Measurements from ENCODE around the gene ZNF865.

Gene ZNF865

DNA sequence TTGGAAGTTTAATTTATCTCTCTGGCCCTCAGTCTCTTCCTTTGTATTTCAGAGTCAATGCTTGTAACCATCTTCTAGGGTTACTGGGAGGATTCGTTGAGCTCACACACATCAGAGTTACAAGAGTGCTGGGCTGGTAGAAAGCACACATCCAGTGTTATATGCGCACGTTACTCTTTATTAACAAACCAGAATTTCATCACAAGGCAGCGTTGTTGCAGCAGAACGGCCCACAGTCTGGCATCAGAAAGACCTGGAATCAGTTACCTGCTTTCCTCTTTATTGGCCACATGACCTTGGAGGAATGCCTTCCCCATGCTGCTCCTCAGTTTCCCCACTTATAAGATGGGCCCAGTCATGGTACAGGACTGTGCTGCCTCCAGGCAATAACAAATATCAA, 3.9 kb downstream of the ZNF865 start:
- DNase-seq: no peak

DNA sequence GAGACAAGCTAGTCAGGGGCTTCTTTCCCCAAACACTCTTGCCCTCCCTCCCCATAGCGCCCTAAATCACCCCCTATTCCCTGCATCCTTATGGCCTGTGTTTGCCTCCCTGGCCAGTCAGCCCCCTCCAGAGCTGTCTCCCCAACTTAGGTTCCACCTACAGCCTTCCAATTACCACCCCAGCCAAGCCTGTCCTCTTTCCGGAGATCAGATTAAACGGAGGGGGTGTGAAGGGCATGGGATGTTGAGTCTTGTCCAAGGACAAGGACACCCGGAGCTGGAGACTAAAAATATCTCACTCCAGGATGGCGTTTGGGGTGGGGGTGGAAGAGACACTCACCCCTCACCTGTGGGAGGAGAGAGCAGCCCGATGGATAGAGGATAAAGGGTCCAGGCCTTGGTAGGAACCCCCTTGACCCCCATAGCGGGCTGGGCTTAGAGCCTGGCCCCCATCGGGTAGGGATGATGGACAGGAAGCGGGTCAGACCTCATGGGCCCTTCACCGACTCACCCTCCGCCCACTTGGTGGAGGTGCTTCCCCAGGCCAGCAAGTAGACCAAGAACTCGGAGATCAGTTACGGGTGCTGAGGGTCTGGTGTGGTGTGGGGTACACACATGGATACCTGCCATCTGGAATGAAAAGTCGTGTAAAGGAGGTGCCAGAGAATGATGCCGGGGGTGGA, 6.0 kb downstream of the ZNF865 start:
- no peak for DNase-seq

DNA sequence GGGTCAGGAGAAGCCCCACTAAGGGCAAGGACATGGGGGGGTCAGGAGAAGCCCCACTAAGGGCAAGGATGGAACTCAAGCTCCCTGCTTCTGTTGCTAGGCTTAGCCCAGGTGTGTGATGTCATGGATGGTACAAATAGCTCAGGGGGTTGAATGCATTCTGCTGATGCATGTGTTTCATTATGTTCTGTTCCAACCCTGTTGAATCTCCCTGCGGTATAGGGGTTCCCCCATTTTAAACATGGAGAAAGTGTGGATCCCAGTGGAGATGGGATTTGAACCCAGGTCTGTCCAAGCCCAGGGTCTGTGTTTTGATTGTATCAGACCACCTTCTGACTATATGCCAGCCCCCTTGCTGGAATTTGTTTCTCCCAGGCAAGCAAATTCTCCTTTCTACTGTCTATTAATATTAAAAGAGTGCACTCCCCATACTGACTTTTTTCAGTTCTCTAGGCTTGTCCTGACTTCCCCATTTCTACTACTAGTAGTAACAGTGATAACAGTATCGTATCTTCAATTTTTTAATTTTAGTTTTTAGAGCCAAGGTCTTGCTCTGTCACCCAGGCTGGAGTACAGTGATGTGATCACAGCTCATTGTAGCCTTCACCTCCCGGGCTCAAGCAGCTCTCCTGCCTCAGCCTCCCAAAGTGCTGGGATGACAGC, 6.7 kb downstream of the ZNF865 start:
- no peak for DNase-seq

DNA sequence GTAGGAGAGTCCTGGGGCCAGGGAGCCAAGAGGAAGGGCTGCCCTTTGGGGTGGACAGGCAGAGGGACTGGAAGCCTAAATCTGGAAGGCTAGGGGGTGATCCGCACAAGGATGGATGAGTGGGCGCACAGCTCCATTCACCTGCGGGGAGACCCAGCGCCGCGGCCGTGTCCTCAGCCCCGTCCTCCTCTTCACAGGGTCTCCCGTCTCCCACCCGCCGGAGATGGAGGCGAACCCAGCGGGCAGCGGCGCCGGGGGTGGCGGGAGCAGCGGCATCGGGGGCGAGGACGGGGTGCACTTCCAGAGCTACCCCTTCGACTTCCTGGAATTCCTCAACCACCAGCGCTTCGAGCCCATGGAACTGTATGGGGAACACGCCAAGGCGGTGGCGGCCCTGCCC, 7.9 kb downstream of the ZNF865 start:
- DNase-seq: no peak

DNA sequence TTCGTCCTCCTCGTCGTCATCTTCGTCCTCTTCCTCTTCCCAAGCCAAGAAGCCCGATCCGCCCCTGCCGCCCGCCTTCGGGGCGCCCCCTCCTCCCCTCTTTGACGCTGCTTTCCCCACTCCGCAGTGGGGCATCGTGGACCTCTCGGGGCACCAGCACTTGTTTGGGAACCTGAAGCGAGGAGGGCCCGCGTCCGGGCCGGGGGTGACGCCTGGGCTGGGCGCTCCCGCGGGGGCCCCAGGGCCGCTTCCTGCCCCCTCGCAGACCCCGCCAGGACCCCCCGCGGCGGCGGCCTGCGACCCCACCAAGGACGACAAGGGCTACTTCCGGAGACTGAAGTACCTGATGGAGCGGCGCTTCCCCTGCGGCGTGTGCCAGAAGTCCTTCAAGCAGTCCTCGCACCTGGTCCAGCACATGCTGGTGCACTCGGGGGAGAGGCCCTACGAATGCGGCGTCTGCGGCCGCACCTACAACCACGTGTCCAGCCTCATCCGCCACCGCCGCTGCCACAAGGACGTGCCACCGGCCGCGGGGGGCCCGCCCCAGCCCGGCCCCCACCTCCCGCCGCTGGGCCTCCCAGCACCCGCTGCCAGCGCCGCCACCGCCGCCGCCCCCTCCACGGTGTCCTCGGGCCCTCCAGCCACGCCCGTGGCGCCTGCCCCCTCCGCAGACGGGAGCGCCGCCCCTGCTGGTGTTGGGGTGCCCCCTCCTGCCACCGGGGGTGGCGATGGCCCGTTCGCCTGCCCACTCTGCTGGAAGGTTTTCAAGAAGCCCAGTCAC, 8.7 kb downstream of the ZNF865 start:
- DNase-seq: no peak

DNA sequence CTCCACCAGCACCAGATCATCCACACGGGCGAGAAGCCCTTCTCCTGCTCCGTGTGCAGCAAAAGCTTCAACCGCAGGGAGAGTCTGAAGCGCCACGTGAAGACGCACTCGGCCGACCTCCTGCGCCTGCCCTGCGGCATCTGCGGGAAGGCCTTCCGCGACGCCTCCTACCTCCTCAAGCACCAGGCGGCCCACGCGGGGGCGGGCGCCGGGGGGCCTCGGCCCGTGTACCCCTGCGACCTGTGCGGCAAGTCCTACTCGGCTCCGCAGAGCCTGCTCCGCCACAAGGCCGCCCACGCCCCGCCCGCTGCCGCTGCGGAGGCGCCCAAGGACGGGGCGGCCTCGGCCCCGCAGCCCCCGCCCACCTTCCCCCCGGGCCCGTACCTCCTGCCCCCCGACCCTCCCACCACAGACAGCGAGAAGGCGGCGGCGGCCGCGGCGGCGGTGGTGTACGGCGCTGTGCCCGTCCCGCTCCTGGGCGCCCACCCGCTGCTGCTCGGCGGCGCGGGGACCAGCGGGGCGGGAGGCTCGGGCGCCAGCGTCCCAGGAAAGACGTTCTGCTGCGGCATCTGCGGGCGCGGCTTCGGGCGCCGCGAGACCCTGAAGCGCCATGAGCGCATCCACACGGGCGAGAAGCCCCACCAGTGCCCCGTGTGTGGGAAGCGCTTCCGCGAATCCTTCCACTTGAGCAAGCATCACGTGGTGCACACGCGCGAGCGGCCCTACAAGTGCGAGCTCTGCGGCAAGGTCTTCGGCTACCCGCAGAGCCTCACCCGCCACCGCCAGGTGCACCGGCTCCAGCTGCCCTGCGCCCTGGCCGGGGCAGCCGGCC, 9.5 kb downstream of the ZNF865 start:
- DNase-seq: no peak

DNA sequence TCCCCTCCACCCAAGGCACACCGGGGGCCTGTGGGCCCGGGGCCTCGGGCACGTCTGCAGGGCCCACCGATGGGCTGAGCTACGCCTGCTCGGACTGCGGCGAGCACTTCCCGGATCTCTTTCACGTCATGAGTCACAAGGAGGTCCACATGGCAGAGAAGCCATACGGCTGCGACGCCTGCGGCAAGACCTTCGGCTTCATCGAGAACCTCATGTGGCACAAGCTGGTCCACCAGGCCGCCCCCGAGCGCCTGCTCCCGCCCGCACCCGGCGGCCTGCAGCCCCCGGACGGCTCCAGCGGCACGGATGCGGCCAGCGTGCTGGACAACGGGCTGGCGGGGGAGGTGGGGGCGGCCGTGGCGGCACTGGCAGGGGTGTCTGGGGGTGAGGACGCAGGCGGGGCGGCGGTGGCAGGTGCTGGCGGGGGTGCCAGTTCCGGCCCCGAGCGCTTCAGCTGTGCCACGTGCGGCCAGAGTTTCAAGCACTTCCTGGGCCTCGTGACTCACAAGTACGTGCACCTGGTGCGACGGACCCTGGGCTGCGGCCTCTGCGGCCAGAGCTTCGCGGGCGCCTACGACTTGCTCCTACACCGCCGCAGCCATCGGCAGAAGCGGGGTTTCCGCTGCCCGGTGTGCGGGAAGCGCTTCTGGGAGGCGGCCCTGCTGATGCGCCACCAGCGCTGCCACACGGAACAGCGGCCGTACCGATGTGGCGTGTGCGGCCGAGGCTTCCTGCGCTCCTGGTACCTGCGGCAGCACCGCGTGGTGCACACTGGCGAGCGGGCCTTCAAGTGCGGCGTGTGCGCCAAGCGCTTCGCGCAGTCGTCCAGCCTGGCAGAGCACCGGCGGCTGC, 10.3 kb downstream of the ZNF865 start:
- DNase-seq: no peak

DNA sequence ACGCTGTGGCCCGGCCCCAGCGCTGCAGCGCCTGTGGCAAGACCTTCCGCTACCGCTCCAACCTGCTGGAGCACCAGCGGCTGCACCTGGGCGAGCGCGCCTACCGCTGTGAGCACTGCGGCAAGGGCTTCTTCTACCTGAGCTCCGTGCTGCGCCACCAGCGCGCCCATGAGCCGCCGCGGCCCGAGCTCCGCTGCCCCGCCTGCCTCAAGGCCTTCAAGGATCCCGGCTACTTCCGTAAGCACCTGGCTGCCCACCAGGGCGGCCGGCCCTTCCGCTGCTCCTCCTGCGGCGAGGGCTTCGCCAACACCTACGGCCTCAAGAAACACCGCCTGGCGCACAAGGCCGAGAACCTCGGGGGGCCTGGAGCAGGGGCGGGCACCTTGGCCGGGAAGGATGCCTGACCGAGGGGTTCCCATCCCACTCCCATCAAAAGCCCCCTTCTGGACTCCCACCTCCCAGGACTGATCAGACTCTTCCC, 11.0 kb downstream of the ZNF865 start:
- no peak for DNase-seq

DNA sequence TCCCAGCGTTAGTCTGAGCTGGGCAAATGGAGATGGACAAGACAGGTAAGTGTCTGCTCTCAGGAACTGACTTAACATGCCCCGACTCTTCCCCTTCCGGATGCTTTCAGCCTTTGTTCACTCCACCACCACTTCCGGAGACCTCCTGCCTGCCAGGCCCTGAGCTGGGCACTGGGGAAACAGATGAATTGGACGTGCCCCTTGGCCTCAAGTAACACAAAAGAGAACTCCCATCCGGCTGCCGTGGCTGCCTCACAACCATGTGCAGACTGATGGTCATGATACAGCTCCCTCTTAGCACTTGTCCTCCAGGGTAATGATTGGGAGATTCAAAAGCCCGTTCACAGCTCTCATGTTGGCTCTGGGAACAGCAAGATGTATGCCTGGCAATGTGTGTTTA, 12.0 kb downstream of the ZNF865 start:
- no peak for DNase-seq

DNA sequence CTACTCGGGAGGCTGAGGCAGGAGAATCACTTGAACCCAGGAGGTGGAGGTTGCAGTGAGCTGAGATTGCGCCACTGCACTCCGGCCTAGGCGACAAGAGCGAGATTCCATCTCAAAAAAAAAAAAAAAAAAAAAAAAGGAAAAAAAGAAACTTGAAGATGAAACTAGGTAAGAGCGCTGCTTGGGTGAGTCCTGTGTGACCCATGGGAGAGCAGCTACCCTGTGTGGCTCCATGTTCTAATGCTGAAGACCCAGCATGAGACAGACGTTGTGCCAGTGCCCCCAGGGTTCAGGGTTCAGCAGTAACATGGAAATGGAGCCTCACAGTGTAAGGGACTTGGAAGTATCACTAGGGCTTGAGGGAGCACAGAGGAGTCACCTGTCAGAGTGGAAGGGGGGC, 13.0 kb downstream of the ZNF865 start:
- no peak for DNase-seq

DNA sequence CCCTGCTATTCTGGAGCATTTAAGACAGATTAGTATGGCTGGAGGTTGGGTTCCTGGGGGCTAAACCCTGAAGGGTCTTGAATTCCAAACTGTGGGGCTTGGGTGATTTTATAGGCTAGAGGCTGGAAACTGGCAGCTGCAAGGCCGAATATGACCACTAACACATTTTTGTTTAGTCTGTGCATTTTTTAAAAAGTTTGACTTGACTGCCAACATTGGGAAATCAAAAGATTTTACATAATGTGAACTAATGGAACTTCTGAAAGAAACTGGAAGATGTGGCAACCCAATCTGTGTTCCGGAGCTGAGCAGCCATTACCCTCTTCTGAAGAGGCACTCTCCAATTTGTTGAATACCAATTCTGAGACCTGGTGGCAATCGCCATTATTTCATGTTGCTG, 13.8 kb downstream of the ZNF865 start:
- no peak for DNase-seq

DNA sequence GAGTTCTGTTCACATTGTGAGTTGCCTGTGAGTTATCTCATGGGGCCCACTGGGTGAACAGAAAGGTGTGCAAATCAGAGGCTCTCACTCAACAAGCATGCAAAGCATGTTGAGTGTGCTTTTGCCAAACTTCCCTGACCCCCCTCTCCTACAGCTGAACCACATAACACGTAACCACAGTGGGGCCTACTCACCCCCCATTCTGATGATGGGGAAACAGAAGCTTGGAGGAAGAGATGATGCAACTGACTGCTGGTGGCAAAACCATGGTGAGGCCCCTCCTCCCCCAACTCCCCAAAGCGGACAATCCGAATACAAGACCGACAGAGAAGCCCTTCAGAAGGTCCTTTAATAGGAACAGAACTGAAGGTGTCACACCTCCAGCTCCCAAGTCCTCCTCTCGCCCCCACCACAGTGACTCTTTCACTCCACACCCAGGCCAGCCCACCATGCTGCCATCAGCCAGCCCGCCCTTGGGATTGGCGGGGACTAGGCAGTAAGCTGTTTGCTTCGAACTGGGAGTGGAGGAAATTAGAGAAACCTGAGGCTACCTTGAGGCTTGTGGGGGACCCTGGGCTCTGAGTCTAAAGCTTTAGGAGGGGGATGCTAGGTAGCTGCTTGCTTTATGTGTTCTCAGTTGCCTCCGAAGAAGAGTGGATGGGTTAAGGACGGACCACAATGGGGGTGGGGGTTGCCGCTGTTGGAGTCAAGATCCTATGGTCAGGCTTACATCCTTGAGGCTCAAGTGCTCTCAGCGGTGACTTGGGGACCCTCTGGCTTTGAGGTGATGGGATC, 15.2 kb downstream of the ZNF865 start:
- DNase-seq: no peak

DNA sequence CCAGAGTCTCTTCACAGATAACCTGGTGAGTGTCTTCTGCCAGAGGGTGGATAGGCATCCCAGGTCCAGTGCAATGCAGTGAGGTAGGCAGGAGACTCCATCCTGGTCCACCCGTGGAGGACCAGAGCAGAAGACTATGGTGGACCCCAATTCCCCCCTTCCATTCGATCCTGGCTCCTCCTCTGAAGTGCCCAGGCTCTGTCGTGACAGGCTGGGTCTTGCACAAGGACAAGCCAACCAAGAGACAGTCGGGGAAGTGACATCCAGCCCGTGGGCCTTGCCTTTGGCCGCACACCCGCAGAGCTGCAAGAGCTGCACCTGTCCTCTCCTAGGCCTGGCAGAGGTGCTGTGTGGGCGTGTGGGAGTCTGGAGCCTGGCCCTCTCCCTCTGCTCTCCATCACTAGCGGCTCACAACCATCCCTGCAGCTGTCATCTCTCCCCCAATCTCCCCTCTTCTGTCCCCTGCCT, 15.8 kb downstream of the ZNF865 start:
- no peak for DNase-seq

DNA sequence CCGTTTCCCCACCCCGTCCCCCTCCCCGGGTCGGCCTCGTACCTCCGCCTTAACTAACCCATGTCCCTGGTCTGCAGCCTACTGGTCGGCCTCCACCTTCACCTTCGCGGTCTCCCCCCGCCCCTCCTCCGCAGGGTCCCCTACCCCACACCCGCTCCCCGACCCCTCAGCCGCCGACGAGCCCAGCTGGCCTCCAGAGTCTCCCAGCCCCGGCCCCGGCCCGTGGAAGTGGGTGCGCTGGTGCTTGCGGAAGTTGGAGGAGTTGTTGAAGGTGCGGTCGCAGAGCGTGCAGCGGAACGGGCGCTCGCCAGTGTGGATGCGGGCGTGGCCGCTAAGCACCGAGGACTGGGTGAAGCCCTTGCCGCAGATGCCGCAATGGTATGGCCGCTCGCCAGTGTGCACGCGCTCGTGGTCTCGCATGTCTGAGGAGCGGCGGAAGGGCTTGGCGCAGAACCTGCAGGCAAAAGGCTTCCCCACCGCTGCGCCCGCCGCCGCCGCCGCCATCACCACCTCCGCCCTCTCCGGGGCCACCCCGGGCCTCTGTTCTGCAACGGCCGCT, 16.3 kb downstream of the ZNF865 start:
- no peak for DNase-seq

DNA sequence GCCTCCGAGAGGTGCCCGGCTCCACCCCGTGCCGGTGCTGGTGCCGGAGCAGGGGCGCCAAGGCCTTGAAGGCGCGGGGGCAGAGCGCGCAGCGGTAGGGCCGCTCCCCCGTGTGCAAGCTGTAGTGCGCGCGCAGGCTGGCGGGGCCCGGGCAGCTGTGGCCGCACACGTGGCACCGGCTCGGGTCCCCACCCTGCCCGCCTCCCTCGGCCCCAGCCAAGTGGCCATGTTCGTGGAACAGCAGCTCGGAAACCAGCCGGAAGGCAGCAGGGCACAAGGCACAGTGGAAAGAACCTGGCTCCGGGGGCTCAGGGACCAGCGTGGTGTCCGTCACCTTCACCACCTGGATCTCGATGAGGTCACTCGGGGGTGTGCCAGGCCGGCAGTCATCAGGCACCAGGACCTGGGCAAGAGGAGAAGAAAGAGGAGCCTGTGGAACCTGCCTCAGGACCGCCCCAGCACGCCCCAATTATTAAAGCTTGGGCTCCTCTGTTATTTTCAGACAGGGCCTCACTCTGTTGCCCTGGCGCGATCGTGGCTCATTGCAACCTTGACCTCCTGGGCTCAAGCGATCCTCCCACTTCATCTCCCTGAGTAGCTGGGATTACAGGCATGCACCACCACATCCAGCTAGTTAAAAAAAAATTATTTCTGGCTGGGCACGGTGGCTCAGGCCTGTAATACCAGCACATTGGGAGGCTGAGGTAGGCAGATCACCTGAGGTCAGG, 17.0 kb downstream of the ZNF865 start:
- DNase-seq: no peak

DNA sequence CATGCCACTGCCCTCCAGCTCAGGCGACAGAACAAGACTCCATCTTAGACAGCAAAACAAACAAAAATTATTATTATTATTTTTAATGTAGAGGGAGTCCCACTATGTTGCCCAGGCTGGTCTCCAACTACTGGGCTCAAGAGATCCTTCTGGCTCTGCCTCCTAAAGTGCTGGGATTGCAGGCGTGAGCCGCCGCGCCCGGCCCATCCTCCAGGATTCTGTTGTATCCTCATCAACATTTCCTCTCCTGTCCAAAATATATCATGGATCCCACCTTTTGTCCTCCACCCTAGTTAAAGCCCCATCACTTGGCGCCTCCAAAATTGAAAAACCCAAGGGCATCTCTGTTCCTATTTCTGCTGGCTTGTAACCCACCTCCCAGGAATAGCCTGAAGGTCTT, 17.7 kb downstream of the ZNF865 start:
- DNase-seq: no peak

DNA sequence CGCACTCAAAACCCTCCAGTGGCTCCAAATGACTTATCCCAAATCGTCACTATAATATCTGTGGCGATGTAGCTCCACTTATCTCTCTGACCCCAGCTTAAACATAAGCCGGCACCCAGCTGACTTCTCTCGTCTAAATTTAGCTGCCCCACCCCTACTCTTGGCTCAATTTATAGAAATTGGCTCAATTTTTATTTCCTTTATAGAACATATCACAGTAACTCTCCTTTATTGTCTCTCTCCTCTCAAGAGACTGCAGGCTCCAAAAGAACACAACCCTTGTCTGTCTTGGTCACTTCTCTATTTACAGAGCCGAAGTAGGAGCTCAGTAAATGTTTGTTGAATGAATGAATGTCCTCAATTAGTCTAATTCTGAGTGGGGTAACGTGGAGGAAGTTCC, 18.1 kb downstream of the ZNF865 start:
- no peak for DNase-seq

DNA sequence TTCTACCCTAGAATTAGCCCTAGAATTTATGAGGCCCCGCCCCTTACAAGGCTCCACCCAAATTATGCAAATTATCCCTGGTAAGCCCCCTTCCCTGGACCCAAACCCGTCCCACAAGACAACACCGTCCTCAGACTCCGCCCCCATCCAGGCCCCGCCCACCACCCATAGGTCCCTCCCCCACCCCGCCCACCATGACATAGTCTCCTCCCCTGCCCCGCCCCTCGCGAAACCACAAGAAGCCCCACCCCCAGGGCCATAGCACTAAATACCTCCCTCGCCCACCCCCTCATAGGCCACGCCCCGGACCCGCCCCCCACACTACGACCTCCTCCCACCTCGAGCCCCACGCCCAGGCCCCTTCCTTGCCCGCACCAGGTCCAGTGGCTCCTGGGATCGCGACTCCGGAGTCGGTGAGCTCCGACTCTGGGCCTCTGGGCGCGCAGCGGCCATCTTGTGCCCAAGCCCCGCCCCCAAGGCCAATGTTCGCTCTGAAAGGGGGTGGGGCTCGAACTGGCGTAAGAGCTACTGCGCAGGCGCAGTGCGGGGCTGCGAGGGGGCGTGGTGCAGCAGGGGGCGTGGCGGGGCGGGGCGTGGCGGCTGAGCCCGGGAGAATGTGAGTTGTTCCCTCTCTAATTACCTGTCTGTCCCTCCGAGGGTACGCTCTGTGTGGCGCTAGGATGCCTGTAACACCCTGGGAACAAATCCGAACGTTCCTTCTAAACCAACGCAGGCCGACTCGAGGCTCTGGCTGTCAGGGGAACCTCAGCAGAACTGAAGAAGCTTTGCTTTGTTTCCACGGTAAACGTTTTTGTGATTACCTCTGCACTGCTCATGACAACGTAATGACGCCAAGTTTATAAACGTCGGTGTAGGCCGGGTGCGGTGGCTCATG, 18.9 kb downstream of the ZNF865 start, which contains the start of gene ZNF784:
Gene ZNF784 (minus strand): TSS at position 458 of the 895 bp plus-strand sequence. CDS start 5 bp downstream, at position 453.
- peak; percentile 96 to 98 for DNase-seq

DNA sequence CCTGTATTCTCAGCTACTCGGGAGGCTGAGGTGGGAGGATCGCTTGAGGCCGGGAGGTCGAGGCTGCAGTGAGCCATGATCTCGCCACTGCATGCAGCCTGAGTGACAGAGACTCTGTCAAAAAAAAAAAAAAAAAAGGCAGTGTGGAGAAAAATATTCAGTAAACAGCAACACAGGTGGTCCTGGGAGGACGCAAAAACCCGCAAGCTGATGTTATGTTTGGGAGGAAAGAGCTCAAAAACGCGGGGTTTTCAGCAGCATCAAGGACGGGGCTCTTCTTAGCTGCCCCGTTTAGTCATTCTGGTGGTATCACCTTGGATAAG, 19.5 kb downstream of the ZNF865 start:
- DNase-seq: no peak

All from activated CD4-positive, alpha-beta T cell treated with anti-CD3 and anti-CD28 coated beads for 4 hours (primary cell).